OCI-LY7 (cell line): ENCODE results near the gene CIB2.

ENCODE experiments used
- CTCF ChIP-seq: fragments of 200-600 bp; sonication (generic); conservative IDR thresholded peaks from 2 replicates; pipeline ENCODE4 v1.5.1; 2014; ENCODE audit warnings: mild to moderate bottlenecking, antibody characterized with exemption, low read length, moderate library complexity, mixed read lengths
- EZH2phosphoT487 ChIP-seq: fragments of 200-600 bp; sonication (generic); IDR thresholded peaks from 2 replicates; pipeline ENCODE4 v1.6.1; 2018; ENCODE audit warnings: low read depth, borderline replicate concordance, mild to moderate bottlenecking, mixed run types, antibody characterized with exemption, low read length, moderate library complexity, mixed read lengths

DNA sequence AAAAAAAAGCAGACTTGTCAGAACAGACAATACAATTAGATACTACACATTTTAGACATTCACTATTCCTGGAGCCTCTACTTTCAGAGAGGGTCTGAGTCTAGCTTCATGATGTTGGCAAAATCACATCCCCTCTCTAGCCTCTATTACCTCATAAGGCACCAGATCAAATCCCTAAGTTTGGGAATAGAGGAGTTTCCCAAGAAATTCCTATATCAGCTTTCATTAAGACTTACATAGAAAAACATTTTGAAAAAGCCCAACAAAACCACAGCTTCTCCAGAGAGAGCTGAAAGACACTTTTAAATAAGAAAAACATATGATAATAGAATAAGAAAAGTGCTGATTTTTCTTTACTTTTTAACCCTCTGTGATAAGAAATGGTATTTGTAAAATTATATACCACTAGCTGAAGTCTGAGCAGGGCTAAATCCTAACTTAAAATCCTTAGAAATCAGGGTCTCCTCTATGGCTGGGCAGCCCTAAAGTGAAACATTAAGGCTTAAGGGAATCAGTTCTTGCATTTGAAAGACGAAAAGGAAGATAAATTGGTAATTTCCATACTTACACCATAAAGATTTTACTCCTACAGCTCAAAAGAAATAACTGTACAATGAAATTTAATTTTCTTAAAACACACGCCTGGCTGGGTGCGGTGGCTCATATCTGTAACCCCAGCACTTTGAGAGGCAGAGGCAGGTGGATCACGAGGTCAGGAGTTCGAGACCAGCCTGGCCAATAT, 58.0 kb downstream of the CIB2 start:
- TF ChIP-seq CTCF, result no peak
- TF ChIP-seq EZH2phosphoT487, result no peak
